Measurements from ENCODE around the gene RBM20. TPM values are rescaled to one million over a fixed set of nuclear protein-coding genes. Genes with fewer than 3 reads are reported as not detected.
"Not testable (repeated sequence)": the region's sequence is repeated elsewhere in the genome, so short reads cannot be mapped to it uniquely, and the experiment has no call there.

The RBM20 gene
- total RNA-seq, 1 donor from 2014 or later = 1.0 TPM

- no peaks in the 10 kb centered on the region for H3K36me3 Mint-ChIP-seq (ENCODE audit: low read depth, unreplicated experiment)
- no peak overlapping the region for H3K4me3 Mint-ChIP-seq (ENCODE audit: unreplicated experiment)
- H3K27me3 Mint-ChIP-seq (ENCODE audit: unreplicated experiment) = peaks cover 5% of the 10 kb centered on the region
- H3K4me1 Mint-ChIP-seq (ENCODE audit: unreplicated experiment) = peaks cover 20% of the 10 kb centered on the region
- H3K9me3 Mint-ChIP-seq (ENCODE audit: unreplicated experiment) = no peaks in the 10 kb centered on the region
- DNase-seq (ENCODE audit: low spot score) = no peak
- no peak for TF ChIP-seq CTCF (IDR thresholded peaks at IDR 0.05; ENCODE audit: unreplicated experiment)
- H3K27ac Mint-ChIP-seq (ENCODE audit: unreplicated experiment) = no peak overlapping the region
Observed at GRCh38 chr10:110863361-110863760, 219.2 kb downstream of the RBM20 start.

- H3K4me3 Mint-ChIP-seq (ENCODE audit: unreplicated experiment) = no peak overlapping the region
- peaks cover 25% of the 10 kb centered on the region for H3K4me1 Mint-ChIP-seq (ENCODE audit: unreplicated experiment)
- peaks cover 5% of the 10 kb centered on the region for H3K27me3 Mint-ChIP-seq (ENCODE audit: unreplicated experiment)
- no peak for DNase-seq (ENCODE audit: low spot score)
- H3K9me3 Mint-ChIP-seq (ENCODE audit: unreplicated experiment) = no peaks in the 10 kb centered on the region
- no peaks in the 10 kb centered on the region for H3K36me3 Mint-ChIP-seq (ENCODE audit: low read depth, unreplicated experiment)
- TF ChIP-seq CTCF (IDR thresholded peaks at IDR 0.05; ENCODE audit: unreplicated experiment) = no peak
- H3K27ac Mint-ChIP-seq (ENCODE audit: unreplicated experiment) = no peak overlapping the region
Observed at GRCh38 chr10:110863956-110864355, 219.8 kb downstream of the RBM20 start.

- H3K4me3 Mint-ChIP-seq (ENCODE audit: unreplicated experiment) = no peak overlapping the region
- H3K27me3 Mint-ChIP-seq (ENCODE audit: unreplicated experiment) = peaks cover 5% of the 10 kb centered on the region
- H3K36me3 Mint-ChIP-seq (ENCODE audit: low read depth, unreplicated experiment) = peaks cover 4% of the 10 kb centered on the region
- no peak overlapping the region for H3K27ac Mint-ChIP-seq (ENCODE audit: unreplicated experiment)
- TF ChIP-seq CTCF (IDR thresholded peaks at IDR 0.05; ENCODE audit: unreplicated experiment) = no peak
- no peaks in the 10 kb centered on the region for H3K9me3 Mint-ChIP-seq (ENCODE audit: unreplicated experiment)
- peaks cover 33% of the 10 kb centered on the region for H3K4me1 Mint-ChIP-seq (ENCODE audit: unreplicated experiment)
- DNase-seq (ENCODE audit: low spot score) = no peak
Observed at GRCh38 chr10:110864662-110865140, 220.6 kb downstream of the RBM20 start.

- Mint-ChIP-seq H3K4me1 (ENCODE audit: unreplicated experiment) (peaks cover 39% of the 10 kb centered on the region), H3K4me3 (ENCODE audit: unreplicated experiment) (no peak overlapping the region), H3K36me3 (ENCODE audit: low read depth, unreplicated experiment) (peaks cover 9% of the 10 kb centered on the region), H3K27me3 (ENCODE audit: unreplicated experiment) (peaks cover 5% of the 10 kb centered on the region), H3K9me3 (ENCODE audit: unreplicated experiment) (no peaks in the 10 kb centered on the region), H3K27ac (ENCODE audit: unreplicated experiment) (no peak overlapping the region)
- no peak for TF ChIP-seq CTCF (IDR thresholded peaks at IDR 0.05; ENCODE audit: unreplicated experiment)
- DNase-seq (ENCODE audit: low spot score) = no peak
Observed at GRCh38 chr10:110865186-110865808, 221.2 kb downstream of the RBM20 start.

GRCh38 chr10:110865809-110866482, 221.8 kb downstream of the RBM20 start:
- Mint-ChIP-seq H3K36me3 (ENCODE audit: low read depth, unreplicated experiment) (peaks cover 16% of the 10 kb centered on the region), H3K4me1 (ENCODE audit: unreplicated experiment) (peaks cover 40% of the 10 kb centered on the region), H3K9me3 (ENCODE audit: unreplicated experiment) (no peaks in the 10 kb centered on the region), H3K27me3 (ENCODE audit: unreplicated experiment) (peaks cover 11% of the 10 kb centered on the region), H3K27ac (ENCODE audit: unreplicated experiment) (no peak overlapping the region), H3K4me3 (ENCODE audit: unreplicated experiment) (no peak overlapping the region)
- DNase-seq (ENCODE audit: low spot score) = no peak
- TF ChIP-seq CTCF (IDR thresholded peaks at IDR 0.05; ENCODE audit: unreplicated experiment) = no peak

- not testable (repeated sequence) for H3K4me3 Mint-ChIP-seq (ENCODE audit: unreplicated experiment); DNase-seq (ENCODE audit: low spot score); H3K9me3 Mint-ChIP-seq (ENCODE audit: unreplicated experiment)
- Mint-ChIP-seq H3K27ac (ENCODE audit: unreplicated experiment) (peak overlapping the region; percentile 76), H3K4me1 (ENCODE audit: unreplicated experiment) (peaks cover 44% of the 10 kb centered on the region), H3K36me3 (ENCODE audit: low read depth, unreplicated experiment) (peaks cover 16% of the 10 kb centered on the region), H3K27me3 (ENCODE audit: unreplicated experiment) (peaks cover 18% of the 10 kb centered on the region)
Observed at GRCh38 chr10:110867011-110867806, 223.1 kb downstream of the RBM20 start.
